Dermis blood vessel endothelial cell (primary cell): Measurements from ENCODE around the gene FIP1L1. TPM values are rescaled to one million over a fixed set of nuclear protein-coding genes. Genes with fewer than 3 reads are reported as not detected.
"Not testable (repeated sequence)": the region's sequence is repeated elsewhere in the genome, so short reads cannot be mapped to it uniquely, and the experiment has no call there.

ENCODE experiments used
- DNase-seq: peaks from one replicate; pipeline ENCODE4 v3.0.0; 2010
- total RNA-seq: library from RNA; depleted of rRNA; stranded (reverse); fragments of >200 nt; gene quantifications from 2 replicates; pipeline ENCODE4 v1.2.3, GENCODE V29; 2014

The FIP1L1 gene
- total RNA-seq, 1 donor from 2014 or later = 60.4 TPM

GRCh38 chr4:53376900-53377299, 541 bp upstream of the FIP1L1 start:
- peak; percentile 24 for DNase-seq

- DNase-seq = no peak
Observed at GRCh38 chr4:53378171-53378482, 686 bp downstream of the FIP1L1 start.

GRCh38 chr4:53380221-53380620, 2.8 kb downstream of the FIP1L1 start:
- DNase-seq = no peak

- not testable (repeated sequence) for DNase-seq
Observed at GRCh38 chr4:53409479-53409878, 32.0 kb downstream of the FIP1L1 start.

- no peak for DNase-seq
Observed at GRCh38 chr4:53419208-53419607, 41.8 kb downstream of the FIP1L1 start.

- DNase-seq = no peak
Observed at GRCh38 chr4:53421791-53422190, 44.4 kb downstream of the FIP1L1 start.

GRCh38 chr4:53422367-53422766, 44.9 kb downstream of the FIP1L1 start:
- no peak for DNase-seq

GRCh38 chr4:53424280-53424679, 46.8 kb downstream of the FIP1L1 start:
- DNase-seq = peak; percentile 23

GRCh38 chr4:53427366-53427765, 49.9 kb downstream of the FIP1L1 start:
- DNase-seq = no peak

- DNase-seq = no peak
Observed at GRCh38 chr4:53431052-53431451, 53.6 kb downstream of the FIP1L1 start.

GRCh38 chr4:53432528-53433424, 55.3 kb downstream of the FIP1L1 start:
- no peak for DNase-seq

GRCh38 chr4:53436251-53436650, 58.8 kb downstream of the FIP1L1 start:
- DNase-seq = no peak

- DNase-seq = no peak
Observed at GRCh38 chr4:53441564-53441963, 64.1 kb downstream of the FIP1L1 start.

GRCh38 chr4:53444954-53445353, 67.5 kb downstream of the FIP1L1 start:
- no peak for DNase-seq

GRCh38 chr4:53450773-53451172, 73.3 kb downstream of the FIP1L1 start:
- no peak for DNase-seq

GRCh38 chr4:53453385-53453784, 75.9 kb downstream of the FIP1L1 start:
- DNase-seq = no peak

- DNase-seq = no peak
Observed at GRCh38 chr4:53455766-53456165, 78.3 kb downstream of the FIP1L1 start.

- DNase-seq = no peak
Observed at GRCh38 chr4:53456178-53456577, 78.7 kb downstream of the FIP1L1 start.

GRCh38 chr4:53459548-53459947, 82.1 kb downstream of the FIP1L1 start:
- peak; percentile 26 for DNase-seq

- peak; percentile 7 for DNase-seq
Observed at GRCh38 chr4:53461244-53461643, 83.8 kb downstream of the FIP1L1 start.

- no peak for DNase-seq
Observed at GRCh38 chr4:53463340-53463739, 85.9 kb downstream of the FIP1L1 start.

- DNase-seq = no peak
Observed at GRCh38 chr4:53465281-53465680, 87.8 kb downstream of the FIP1L1 start.

- DNase-seq = no peak
Observed at GRCh38 chr4:53465891-53466290, 88.5 kb downstream of the FIP1L1 start.

- not testable (repeated sequence) for DNase-seq
Observed at GRCh38 chr4:53466576-53466975, 89.1 kb downstream of the FIP1L1 start.
